ENCODE results near the gene XPO4. TPM values are rescaled to one million over a fixed set of nuclear protein-coding genes. Genes with fewer than 3 reads are reported as not detected.
"Not testable (repeated sequence)": the region's sequence is repeated elsewhere in the genome, so short reads cannot be mapped to it uniquely, and the experiment has no call there.

Gene XPO4
- total and polyA plus RNA-seq, 9 donors = 4.3 to 20.6 (median 13.4) TPM

DNA sequence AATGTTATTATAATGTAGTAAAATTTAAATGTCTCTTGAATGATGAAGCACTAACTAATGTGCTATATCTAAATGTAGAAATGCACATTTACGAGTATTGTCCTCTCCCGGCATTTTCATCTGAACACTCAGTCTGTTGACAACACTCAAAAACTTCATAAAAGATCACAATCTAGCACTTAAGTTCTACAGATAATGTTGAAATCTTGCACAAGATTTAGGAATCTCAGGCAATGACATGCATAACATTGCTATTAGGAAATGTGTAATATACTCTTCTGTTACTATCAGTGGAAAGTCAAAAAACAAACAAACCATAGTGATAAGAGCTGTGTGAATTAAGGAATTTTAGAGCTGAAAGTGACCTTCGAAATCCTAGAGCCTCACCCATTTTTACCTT lies 37.5 kb upstream of the XPO4 start:
- intact Hi-C loops (cut with DNase I) = loop anchor here (5.0 to 10.0 kb wide), 7 partner anchors 125 to 547 kb away; partner anchors contain the start of gene LATS2 (in 1 of the 4)
- H3K4me1 ChIP-seq (ENCODE audit: insufficient read depth) = no peaks in the 10 kb centered on the region
- no peak overlapping the region for H3K4me3 ChIP-seq
- no peaks in the 10 kb centered on the region for H3K27me3 ChIP-seq
- no peaks in the 10 kb centered on the region for H3K36me3 ChIP-seq
- H3K27ac ChIP-seq = no peak overlapping the region
- no peaks in the 10 kb centered on the region for H3K9me3 ChIP-seq
- TF ChIP-seq, protein P1, sequence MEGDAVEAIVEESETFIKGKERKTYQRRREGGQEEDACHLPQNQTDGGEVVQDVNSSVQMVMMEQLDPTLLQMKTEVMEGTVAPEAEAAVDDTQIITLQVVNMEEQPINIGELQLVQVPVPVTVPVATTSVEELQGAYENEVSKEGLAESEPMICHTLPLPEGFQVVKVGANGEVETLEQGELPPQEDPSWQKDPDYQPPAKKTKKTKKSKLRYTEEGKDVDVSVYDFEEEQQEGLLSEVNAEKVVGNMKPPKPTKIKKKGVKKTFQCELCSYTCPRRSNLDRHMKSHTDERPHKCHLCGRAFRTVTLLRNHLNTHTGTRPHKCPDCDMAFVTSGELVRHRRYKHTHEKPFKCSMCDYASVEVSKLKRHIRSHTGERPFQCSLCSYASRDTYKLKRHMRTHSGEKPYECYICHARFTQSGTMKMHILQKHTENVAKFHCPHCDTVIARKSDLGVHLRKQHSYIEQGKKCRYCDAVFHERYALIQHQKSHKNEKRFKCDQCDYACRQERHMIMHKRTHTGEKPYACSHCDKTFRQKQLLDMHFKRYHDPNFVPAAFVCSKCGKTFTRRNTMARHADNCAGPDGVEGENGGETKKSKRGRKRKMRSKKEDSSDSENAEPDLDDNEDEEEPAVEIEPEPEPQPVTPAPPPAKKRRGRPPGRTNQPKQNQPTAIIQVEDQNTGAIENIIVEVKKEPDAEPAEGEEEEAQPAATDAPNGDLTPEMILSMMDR (IDR thresholded peaks at IDR 0.05) = no peak
- TF ChIP-seq POLR2A (IDR thresholded peaks at IDR 0.05) (no peak), EP300 (IDR thresholded peaks at IDR 0.05) (no peak)
- no peak for DNase-seq
- 73 to 80% (median 76%) methylated on average over 3 of the region's 3 CpGs for WGBS, 3 donors

DNA sequence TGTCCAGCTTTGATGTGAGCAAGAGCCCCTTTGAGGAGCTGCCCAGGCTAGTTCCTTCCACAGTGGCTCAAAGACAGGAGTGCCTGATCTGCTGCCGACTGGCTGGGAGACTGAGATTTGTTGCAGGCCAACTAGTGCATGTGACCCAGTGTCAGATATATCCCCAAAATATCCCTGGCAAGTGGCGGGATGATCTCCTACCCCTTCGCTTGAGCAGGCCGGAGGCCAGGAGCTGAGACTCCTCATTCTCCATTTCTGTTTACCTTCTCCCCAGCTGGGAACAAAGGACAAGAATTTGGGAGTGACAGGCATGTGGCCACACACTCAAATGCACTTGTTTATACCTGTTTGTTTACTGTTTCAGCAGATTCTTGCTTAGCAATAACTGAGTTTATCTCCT lies 37.1 kb upstream of the XPO4 start:
- no peak for DNase-seq
- Histone ChIP-seq H3K27ac (no peak overlapping the region), H3K4me1 (ENCODE audit: insufficient read depth) (no peaks in the 10 kb centered on the region), H3K36me3 (no peaks in the 10 kb centered on the region), H3K4me3 (no peak overlapping the region), H3K9me3 (no peaks in the 10 kb centered on the region), H3K27me3 (no peaks in the 10 kb centered on the region)
- TF ChIP-seq, protein P1 (IDR thresholded peaks at IDR 0.05) = no peak
- TF ChIP-seq EP300 (IDR thresholded peaks at IDR 0.05) = no peak
- no peak for TF ChIP-seq POLR2A (IDR thresholded peaks at IDR 0.05)
- 54 to 57% (median 55%) methylated on average over 4 of the region's 4 CpGs for WGBS, 3 donors
- intact Hi-C loops (cut with DNase I) = loop anchor here (5.0 to 10.0 kb wide), 7 partner anchors 125 to 548 kb away; partner anchors contain the start of gene LATS2 (in 1 of the 4)

DNA sequence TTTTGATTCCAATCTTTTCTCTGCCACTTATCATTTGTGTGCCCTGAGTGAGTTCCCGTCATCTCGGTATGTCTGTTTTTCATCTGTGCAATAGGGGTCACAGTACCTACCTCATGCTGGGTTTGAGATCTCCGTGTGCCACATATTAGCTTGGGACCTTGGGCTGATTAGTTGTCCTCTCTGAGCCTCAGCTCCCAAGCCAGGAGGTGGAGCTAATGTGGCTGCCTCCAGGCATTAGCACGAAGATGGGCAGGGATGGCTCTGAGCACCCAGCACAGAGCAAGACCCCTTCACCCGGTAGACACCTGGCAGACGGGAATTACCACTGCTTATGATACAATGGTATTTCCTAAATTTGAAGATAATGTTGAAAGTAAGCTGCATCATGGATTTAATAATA lies 35.8 kb upstream of the XPO4 start:
- 63 to 73% (median 71%) methylated on average over 6 of the region's 6 CpGs for WGBS, 3 donors
- H3K27ac ChIP-seq = no peak overlapping the region
- no peaks in the 10 kb centered on the region for H3K36me3 ChIP-seq
- H3K4me1 ChIP-seq (ENCODE audit: insufficient read depth) = no peaks in the 10 kb centered on the region
- no peaks in the 10 kb centered on the region for H3K9me3 ChIP-seq
- no peak overlapping the region for H3K4me3 ChIP-seq
- TF ChIP-seq POLR2A (IDR thresholded peaks at IDR 0.05) (no peak), EP300 (IDR thresholded peaks at IDR 0.05) (no peak)
- TF ChIP-seq, protein P1 (IDR thresholded peaks at IDR 0.05) = no peak
- no peak for DNase-seq
- H3K27me3 ChIP-seq = no peaks in the 10 kb centered on the region
- intact Hi-C loops (cut with DNase I) = no loop called here

DNA sequence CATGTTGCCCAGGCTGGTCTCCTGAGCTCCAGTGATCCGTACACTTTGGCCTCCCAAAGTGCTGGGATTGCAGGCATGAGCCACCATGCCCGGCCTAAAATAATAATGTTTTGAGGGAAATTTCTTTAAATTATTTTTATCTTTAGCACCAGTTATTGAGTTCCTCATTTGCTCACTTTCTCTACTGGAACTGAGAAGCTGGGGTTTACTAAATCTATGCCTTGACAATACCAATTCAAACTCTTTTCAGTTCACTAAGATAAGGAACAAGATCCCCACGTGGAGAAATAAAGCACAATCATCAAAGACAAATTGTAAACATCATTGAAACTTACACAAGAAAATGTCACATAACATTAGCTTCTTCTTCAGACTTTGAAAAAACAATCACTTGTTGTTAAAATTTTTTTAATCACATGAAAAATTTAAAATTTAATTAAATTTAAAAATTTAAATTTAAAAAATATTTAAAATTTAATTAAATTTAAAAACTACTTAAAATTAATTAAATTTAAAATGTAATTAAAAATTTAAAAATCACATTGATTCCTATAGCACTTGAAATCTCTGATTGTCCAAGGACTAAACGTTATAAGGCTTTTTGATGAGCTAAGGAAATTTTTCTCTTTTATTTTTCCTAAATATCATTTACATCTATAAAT lies 25.2 kb upstream of the XPO4 start:
- TF ChIP-seq EP300 (IDR thresholded peaks at IDR 0.05) (no peak), POLR2A (IDR thresholded peaks at IDR 0.05) (no peak)
- TF ChIP-seq, protein P1 (IDR thresholded peaks at IDR 0.05) = no peak
- 55 to 65% (median 64%) methylated on average over 4 of the region's 4 CpGs for WGBS, 3 donors
- Histone ChIP-seq H3K4me1 (ENCODE audit: insufficient read depth) (no peaks in the 10 kb centered on the region), H3K9me3 (no peaks in the 10 kb centered on the region), H3K27me3 (no peaks in the 10 kb centered on the region), H3K4me3 (no peak overlapping the region), H3K27ac (no peak overlapping the region), H3K36me3 (no peaks in the 10 kb centered on the region)
- intact Hi-C loops (cut with DNase I) = loop anchor here (5.0 to 10.0 kb wide), 6 partner anchors 213 to 743 kb away; no protein-coding TSS in a partner anchor
- no peak for DNase-seq

- H3K4me1 ChIP-seq (ENCODE audit: insufficient read depth); H3K27me3 ChIP-seq; DNase-seq; H3K27ac ChIP-seq; H3K4me3 ChIP-seq; H3K36me3 ChIP-seq; H3K9me3 ChIP-seq: not testable (repeated sequence)
- 66 to 80% (median 70%) methylated on average over 13 of the region's 13 CpGs for WGBS, 3 donors
- intact Hi-C loops (cut with DNase I) = loop anchor here (5.0 to 10.0 kb wide), 6 partner anchors 211 to 741 kb away; no protein-coding TSS in a partner anchor
These were observed 22.8 kb upstream of the XPO4 start for GRCh38 chr13:20925395-20925790.

Measured in ovary (tissue), 9 donors.